Activated T-cell treated with anti-CD3 and anti-CD28 coated beads, Interleukin-2, amount 50 U/mL, for 1 hour (primary cell): Measurements from ENCODE around the gene EVC.

Experiments
- DNase-seq: peaks from one replicate; pipeline ENCODE4 v3.0.0-alpha.2; 2020

Gene EVC

GRCh38 chr4:5710961-5711478 lies at the start of gene EVC:
EVC (plus strand) TSS chr4:5711201; CDS start chr4:5711381, 180 bp downstream.
- DNase-seq, result no peak

- no peak for DNase-seq
Observed at GRCh38 chr4:5661237-5661636, 49.8 kb upstream of the EVC start.

DNA sequence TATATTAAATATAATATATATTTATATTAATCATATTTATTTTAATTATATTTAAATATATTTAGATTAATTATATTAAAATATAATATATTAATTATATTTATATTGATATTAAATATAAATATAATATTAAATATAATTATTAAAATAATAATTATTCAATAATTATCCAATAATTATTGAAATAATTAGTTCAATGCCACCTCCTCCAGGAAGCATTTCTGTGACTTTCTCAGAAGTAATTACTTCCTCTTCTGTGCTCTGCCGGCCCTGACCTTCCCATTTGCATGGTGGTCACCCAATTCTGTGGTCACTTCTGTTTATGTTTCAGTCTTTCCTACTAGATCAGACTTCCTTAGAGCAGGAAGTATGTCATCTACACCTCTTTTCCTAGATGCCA lies 48.4 kb upstream of the EVC start:
- DNase-seq, result no peak

DNA sequence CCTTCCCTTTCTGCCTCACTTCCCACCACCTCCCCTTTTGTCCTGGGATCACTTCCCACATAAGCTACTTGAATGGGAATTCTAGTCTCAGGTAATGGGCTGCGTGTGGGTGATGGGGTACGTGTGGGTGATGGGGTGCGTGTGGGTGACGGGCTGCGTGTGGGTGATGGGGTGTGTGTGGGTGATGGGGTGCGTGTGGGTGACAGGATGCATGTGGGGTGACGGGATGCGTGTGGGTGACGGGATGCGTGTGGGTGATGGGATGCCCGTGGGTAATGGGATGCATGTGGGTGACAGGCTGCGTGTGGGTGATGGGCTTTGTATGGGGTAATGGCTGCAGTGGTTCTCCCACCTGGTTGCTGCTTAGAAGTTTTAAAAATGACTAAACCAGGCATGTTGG lies 46.2 kb upstream of the EVC start:
- DNase-seq, result no peak

- DNase-seq, result no peak
Observed at GRCh38 chr4:5666741-5667140, 44.3 kb upstream of the EVC start.

GRCh38 chr4:5676763-5677162 lies 34.2 kb upstream of the EVC start:
- DNase-seq, result no peak

DNA sequence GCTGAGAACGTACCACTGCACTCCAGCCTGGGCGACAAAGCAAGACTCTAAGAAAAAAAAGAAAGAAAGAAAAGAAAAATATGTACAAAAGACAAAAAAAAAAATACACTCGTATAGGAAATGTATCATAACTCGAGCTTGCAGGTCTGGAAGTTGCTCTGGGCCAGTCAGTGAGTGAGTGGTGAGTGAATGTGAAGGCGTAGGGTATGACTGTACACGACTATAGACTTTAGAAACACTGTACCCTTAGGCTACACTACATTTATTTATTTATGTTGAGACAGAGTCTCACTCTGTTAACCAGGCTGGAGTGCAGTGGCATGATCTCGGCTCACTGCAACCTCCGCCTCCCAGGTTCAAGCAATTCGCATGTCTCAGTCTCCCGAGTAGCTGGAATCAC lies 32.0 kb upstream of the EVC start:
- DNase-seq, result no peak

- DNase-seq, result no peak
Observed at GRCh38 chr4:5683566-5683965, 27.4 kb upstream of the EVC start.

DNA sequence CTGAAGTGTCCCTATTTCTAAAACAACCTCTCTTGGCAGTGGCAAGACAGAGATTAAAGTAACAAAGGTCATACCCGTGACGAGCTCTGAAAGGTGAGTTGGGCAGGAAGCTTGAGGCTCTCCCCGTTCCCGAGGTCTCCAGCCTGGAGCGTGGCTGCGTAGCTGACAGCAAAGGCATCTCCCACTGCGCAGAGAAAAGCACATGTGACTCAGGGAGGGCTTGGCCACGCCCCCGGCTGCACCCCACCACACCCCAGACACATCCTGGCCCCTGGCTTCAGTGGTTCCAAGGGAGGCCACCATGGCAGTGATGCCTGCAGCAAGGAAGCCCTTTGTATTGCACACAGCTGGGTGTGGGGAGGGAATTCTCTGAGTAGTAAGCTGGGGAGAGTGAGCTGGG lies 25.7 kb upstream of the EVC start:
- DNase-seq, result no peak

DNA sequence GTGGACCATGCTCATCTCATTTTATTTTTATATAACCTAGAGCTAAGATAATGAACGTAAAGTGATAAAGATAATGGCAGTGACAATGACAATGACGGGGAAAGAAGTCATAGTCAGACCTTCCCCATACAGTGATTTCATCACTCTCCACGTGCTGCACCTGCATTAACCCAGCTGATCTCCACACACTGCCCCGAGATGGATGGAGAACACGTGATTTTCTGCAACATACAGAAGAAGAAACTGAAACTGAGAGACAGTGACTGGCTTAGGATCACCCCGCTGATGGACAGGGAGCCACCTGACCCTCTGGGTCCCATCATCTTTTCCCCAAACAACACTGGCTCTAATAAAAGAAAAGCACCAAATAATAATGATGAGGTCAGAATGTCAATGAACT lies 24.7 kb upstream of the EVC start:
- no peak for DNase-seq

GRCh38 chr4:5689065-5689464 lies 21.9 kb upstream of the EVC start:
- no peak for DNase-seq

GRCh38 chr4:5691491-5692132 lies 19.4 kb upstream of the EVC start:
- no peak for DNase-seq

GRCh38 chr4:5693871-5694270 lies 17.1 kb upstream of the EVC start:
- DNase-seq, result no peak

DNA sequence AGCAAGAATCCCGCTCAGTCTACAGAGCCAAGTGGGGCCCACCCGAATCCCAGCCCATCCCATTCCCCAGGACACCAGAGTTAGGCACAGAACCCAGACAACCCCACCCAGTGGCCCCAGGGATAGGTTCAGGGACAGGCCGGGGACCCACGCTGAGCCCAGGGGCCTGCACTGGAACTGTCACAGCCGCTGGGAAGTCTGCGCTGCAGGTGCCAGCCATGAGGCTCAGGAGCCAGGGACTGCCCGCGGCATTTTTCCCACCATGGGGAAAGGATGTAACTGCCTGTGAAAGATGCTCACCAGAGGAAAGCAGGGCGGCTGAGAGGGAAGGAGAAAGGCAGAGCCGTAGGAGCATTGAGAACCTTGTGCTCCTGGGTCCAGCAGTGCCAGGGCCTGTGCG lies 14.7 kb upstream of the EVC start:
- DNase-seq, result no peak

DNA sequence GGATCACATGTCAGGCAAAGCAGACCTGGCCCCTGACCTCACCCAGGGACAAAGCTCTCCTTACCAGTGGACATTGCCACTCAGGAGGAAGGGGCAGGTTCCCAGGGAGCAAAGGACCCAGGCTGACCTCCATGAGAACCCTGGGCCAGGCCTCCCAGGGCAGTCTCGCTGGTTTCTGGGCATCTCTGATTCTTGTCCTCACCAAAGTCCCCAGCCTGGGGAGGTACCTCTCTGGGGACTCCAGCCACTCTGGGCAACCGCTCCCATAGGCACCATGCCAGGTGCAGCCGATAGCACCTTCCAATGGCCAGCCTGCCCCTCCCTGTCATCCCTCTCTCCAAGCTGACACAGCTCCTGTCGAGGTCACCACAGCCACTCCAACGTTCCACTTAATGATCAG lies 10.5 kb upstream of the EVC start:
- DNase-seq, result no peak

GRCh38 chr4:5701971-5702370 lies 9.0 kb upstream of the EVC start:
- no peak for DNase-seq

DNA sequence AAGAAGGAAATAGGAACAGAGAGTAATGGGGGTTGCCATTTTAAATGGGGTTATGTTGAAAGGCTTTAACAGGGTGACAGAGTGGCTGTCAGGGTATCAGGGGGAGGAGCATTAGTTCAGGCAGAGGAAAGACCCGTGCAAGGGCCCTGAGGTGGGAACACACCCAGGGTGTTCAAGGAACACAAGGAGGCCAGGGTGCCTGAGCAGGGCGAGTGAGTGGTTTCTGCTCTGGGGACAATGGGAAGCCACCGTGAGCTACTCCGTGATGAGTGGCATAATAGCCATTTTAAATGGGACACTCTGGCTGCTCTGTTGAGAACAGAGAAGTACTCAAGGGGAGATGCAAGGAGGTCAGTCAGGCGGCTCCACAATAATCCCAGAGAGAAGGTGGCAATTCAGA lies 7.2 kb upstream of the EVC start:
- no peak for DNase-seq

DNA sequence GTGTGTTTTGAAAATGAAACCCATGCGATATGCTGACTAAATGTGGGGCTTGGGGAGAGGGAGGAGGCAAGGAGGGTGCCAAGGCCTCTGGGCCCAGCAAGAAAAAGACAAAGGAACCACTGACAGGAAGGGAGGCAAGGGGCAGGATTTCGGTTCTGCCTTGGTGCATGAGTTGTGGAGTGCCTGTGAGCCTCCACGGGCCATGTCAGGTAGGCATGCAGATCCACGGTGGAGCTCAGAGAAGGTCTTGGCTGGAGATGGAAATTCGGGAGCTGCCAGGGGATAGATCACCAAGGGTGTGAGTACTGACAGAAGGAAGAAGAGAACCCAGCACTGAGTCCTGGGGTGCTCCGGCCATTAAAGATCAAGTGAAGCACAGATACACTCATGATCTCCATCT lies 6.7 kb upstream of the EVC start:
- no peak for DNase-seq

GRCh38 chr4:5705647-5706320 lies 5.2 kb upstream of the EVC start:
- DNase-seq, result no peak

GRCh38 chr4:5706486-5707290 lies 4.3 kb upstream of the EVC start:
- DNase-seq, result no peak

GRCh38 chr4:5707366-5707765 lies 3.6 kb upstream of the EVC start:
- no peak for DNase-seq

GRCh38 chr4:5707778-5708448 lies 3.1 kb upstream of the EVC start:
- DNase-seq, result no peak

DNA sequence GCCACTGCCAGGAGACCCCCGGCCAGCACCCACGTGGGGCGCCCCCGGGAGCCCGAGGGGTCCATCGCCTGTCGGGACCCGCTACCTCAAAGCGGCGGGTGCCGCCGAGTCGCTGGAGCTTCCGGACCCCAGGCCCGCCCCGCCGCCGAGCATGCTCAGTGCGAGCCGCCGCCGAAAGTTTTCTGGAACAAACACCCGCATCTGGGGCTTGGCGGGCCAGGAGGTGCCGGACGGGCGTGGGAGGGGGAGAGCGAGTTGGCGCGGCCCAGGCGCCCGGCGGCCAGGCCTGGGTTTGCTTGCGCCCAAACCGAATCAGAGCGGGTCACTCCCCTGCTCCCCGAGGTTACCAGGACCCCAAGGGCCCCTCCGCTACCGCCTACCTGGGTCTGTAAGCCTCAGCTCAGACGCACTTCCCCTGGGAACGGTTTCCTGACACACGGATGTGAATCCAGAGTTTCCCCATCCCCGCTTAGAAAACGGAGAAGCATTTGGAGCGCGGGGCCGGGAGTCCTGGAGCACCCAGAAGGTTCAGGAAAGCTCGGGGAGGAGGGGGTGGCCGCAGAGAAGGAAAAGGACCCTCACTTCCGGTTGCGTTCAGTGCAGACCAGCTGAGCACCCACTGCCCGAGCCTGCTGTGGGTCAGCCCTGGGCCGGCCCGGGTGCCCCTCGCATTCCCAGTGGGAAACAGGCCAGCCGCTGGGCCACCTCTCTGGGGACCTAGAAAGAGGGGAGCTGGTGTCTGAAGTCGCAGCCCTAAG lies 2.4 kb upstream of the EVC start, which contains the start of gene EVC2:
EVC2 (minus strand) TSS at position 111 of the 758 bp plus-strand sequence; CDS start at position 65, 46 bp downstream.
- DNase-seq, result peak; percentile 29
